B cell (primary cell): ENCODE results near the gene CD300LD. TPM values are rescaled to one million over a fixed set of nuclear protein-coding genes. Genes with fewer than 3 reads are reported as not detected.

Source experiments
- ATAC-seq: fragments of 200-7000 bp; cut with Tn5 transposase; one replicate; pipeline ENCODE4 v1.10.0; 2021; ENCODE audit warnings: low read depth, mild to moderate bottlenecking, moderate number of reproducible peaks, moderate library complexity
- CTCF ChIA-PET: fragments of 350-600 bp; sonication (Branson Sonifier 250); formaldehyde crosslinking; loops from one replicate; lab custom pipeline; 2021; ENCODE audit warnings: antibody characterized with exemption, inconsistent platforms; lab: Charles Lee
- POLR2A ChIA-PET: fragments of 350-600 bp; sonication (Branson Sonifier 250); formaldehyde crosslinking; loops from one replicate; lab custom pipeline; 2021; ENCODE audit warnings: antibody characterized with exemption; lab: Charles Lee
- DNase-seq: peaks from one replicate; pipeline ENCODE4 v3.0.0; 2013
- H2AFZ ChIP-seq: 2 replicates; pipeline ENCODE4 v1.6.1; 2012; ENCODE audit warnings: mild to moderate bottlenecking, low read depth, low read length; ENCODE audit not compliant: insufficient read depth, poor library complexity, severe bottlenecking
- H3K27ac ChIP-seq, 2 donors: 1 replicate in 1 of 2; 2 replicates in 1 of 2; pipeline ENCODE4 v1.5.1; 2012 to 2013; ENCODE audit warnings: low read length in 2 of 2, mild to moderate bottlenecking in 2 of 2, moderate library complexity in 1 of 2
- H3K27me3 ChIP-seq, 4 experiments: fragments of 200-600 bp in 1 of 4; sonication (generic) in 1 of 4; replicated peaks in 1 of 4; 1 replicate in 2 of 4; 2 replicates in 2 of 4; pipeline versions ENCODE4 v1.6.1 to v1.7.0; 2013 to 2016; ENCODE audit warnings: low read length in 3 of 4, mild to moderate bottlenecking in 2 of 4, mixed read lengths in 1 of 4, moderate library complexity in 1 of 4; ENCODE audit not compliant: insufficient read depth in 4 of 4, control insufficient read depth in 3 of 4; ENCODE audit errors: control extremely low read depth in 1 of 4
- H3K36me3 ChIP-seq, 2 experiments: replicated peaks in 1 of 2; 1 replicate in 1 of 2; 2 replicates in 1 of 2; pipeline versions ENCODE4 v1.6.1 to v1.7.1; 2013; ENCODE audit warnings: low read length in 1 of 2; ENCODE audit not compliant: insufficient read depth in 2 of 2, control insufficient read depth in 1 of 2; ENCODE audit errors: control extremely low read depth in 1 of 2, extremely low read depth in 1 of 2
- H3K4me1 ChIP-seq, 2 donors: fragments of 200-600 bp in 1 of 2; sonication (generic) in 1 of 2; 1 replicate in 1 of 2; 2 replicates in 1 of 2; pipeline versions ENCODE4 v1.5.1 to v1.6.1; 2013 to 2017; ENCODE audit warnings: low read length in 2 of 2; ENCODE audit not compliant: control insufficient read depth in 2 of 2, insufficient read depth in 2 of 2
- H3K4me2 ChIP-seq: replicated peaks from 2 replicates; pipeline ENCODE3; 2012; ENCODE audit warnings: mild to moderate bottlenecking, low read depth, low read length; ENCODE audit not compliant: poor library complexity, severe bottlenecking
- H3K4me3 ChIP-seq, 5 experiments: fragments of 200-600 bp in 1 of 5; sonication (generic) in 1 of 5; 1 replicate in 3 of 5; 2 replicates in 2 of 5; pipeline versions ENCODE4 v1.5.1 to v1.7.0; 2011 to 2016; ENCODE audit warnings: low read length in 4 of 5, mild to moderate bottlenecking in 4 of 5, low read depth in 2 of 5, control low read depth in 1 of 5, moderate library complexity in 1 of 5; ENCODE audit not compliant: insufficient read depth in 1 of 5; ENCODE audit errors: control extremely low read depth in 1 of 5, extremely low read depth in 1 of 5
- H3K79me2 ChIP-seq: fragments of 200-600 bp; sonication (generic); one replicate; pipeline ENCODE4 v1.6.0; 2016; ENCODE audit warnings: low read length; ENCODE audit not compliant: control insufficient read depth, insufficient read depth
- H3K9ac ChIP-seq: fragments of 200-600 bp; sonication (generic); 2 replicates; pipeline ENCODE4 v1.6.1; 2017; ENCODE audit warnings: mild to moderate bottlenecking, low read length, moderate library complexity
- H3K9me3 ChIP-seq, 3 donors: one replicate each; pipeline versions ENCODE4 v1.6.1 to v1.7.1; 2013; ENCODE audit warnings: low read length in 2 of 3; ENCODE audit not compliant: control insufficient read depth in 2 of 3, insufficient read depth in 1 of 3; ENCODE audit errors: control extremely low read depth in 1 of 3
- H4K20me1 ChIP-seq: 2 replicates; pipeline ENCODE4 v1.6.0; 2012; ENCODE audit warnings: mild to moderate bottlenecking, low read length; ENCODE audit not compliant: insufficient read depth, control insufficient read depth, poor library complexity, severe bottlenecking
- H3K27ac Mint-ChIP-seq: one replicate; pipeline ENCODE4 v1.8.0; 2021; ENCODE audit warnings: mixed read lengths
- H3K27me3 Mint-ChIP-seq: one replicate; pipeline ENCODE4 v1.8.0; 2021; ENCODE audit warnings: mixed read lengths
- H3K4me1 Mint-ChIP-seq: one replicate; pipeline ENCODE4 v1.8.0; 2021; ENCODE audit warnings: mixed read lengths
- H3K4me3 Mint-ChIP-seq: one replicate; pipeline ENCODE4 v1.8.0; 2021; ENCODE audit warnings: mixed read lengths
- H3K9me3 Mint-ChIP-seq: one replicate; pipeline ENCODE4 v1.8.0; 2022; ENCODE audit warnings: mixed read lengths; ENCODE audit not compliant: insufficient read depth
- EZH2 ChIP-seq: IDR thresholded peaks from 2 replicates; pipeline ENCODE4 v1.6.1; 2012; ENCODE audit warnings: borderline replicate concordance, low read depth, mild to moderate bottlenecking, moderate library complexity, low read length; ENCODE audit not compliant: insufficient read depth, poor library complexity, severe bottlenecking
- WGBS: methylation state at CpG from one replicate; pipeline ENCODE4 v1.1.5; 2013; ENCODE audit warnings: missing lambda C conversion rate; ENCODE audit not compliant: insufficient coverage; 5-methylcytosine and 5-hydroxymethylcytosine counted together
- intact Hi-C: fragments of 100-400 bp; cut with micrococcal nuclease; formaldehyde crosslinking; loops from one replicate; pipeline ENCODE4 v1.10.0; 2022
- polyA plus RNA-seq: library from polyadenylated mRNA; depleted of rRNA; stranded (reverse); fragments of >200 nt; gene quantifications from 2 replicates; pipeline ENCODE4 v1.2.3, GENCODE V29; 2012
- total RNA-seq, 2 donors: library from RNA; stranded (reverse); fragments of 120-200 nt in 1 of 2; gene quantifications; 1 replicate in 1 of 2; 2 replicates in 1 of 2; pipeline versions ENCODE4 v1.2.3 to v1.2.4, GENCODE V29; 2013 to 2022
- TF ChIP-seq, protein P1 (sequence below): fragments of 200-600 bp; IDR thresholded peaks from one replicate; pipeline ENCODE4 v1.8.0; 2022; ENCODE audit warnings: antibody characterized with exemption, mild to moderate bottlenecking

CD300LD gene
- total and polyA plus RNA-seq, 2 donors (not counting 1 experiment from before 2014, with no cell fraction given) = not detected

- intact Hi-C loops = loop anchor here (1.0 to 5.0 kb wide), 2 partner anchors 8 to 37 kb away; no protein-coding TSS in a partner anchor
- ATAC-seq = peak; percentile 70
- Histone ChIP-seq H3K9me3 (peaks cover 0 to 5% (median 0%) of the 10 kb centered on the region in 3 donors), H3K27me3 (peaks cover 0 to 13% (median 2%) of the 10 kb centered on the region in 4 experiments), H3K36me3 (no peaks in the 10 kb centered on the region), H3K9ac (peak overlapping the region; percentile 27), H3K79me2 (no peaks in the 10 kb centered on the region), H4K20me1 (no peaks in the 10 kb centered on the region), H3K27ac (peak overlapping the region; percentile 38 to 41), H2AFZ (no peak overlapping the region), H3K4me1 (peaks cover 83 to 85% of the 10 kb centered on the region in 2 donors), H3K4me3 (peak overlapping the region in 4 of 5 experiments; percentile 3 to 42 (median 9)), H3K4me2 (peak overlapping the region; percentile 68)
- H3K27ac Mint-ChIP-seq = peak overlapping the region; percentile 83
- POLR2A ChIA-PET = interaction anchor here (1.6 kb wide), 1 partner anchor 8 kb away, joined by 7 read pairs; no protein-coding TSS in a partner anchor
- DNase-seq = peak; percentile 71
- H3K27me3 Mint-ChIP-seq = peaks cover 8% of the 10 kb centered on the region
- no peaks in the 10 kb centered on the region for H3K9me3 Mint-ChIP-seq
- WGBS = 0% methylated on average over 9 of the region's 10 CpGs
- CTCF ChIA-PET = interaction anchor here (1.1 to 3.8 kb wide), 3 partner anchors 17 to 97 kb away, joined by 4 to 14 read pairs (median 5); no protein-coding TSS in a partner anchor
- peak overlapping the region; percentile 79 for H3K4me3 Mint-ChIP-seq
- H3K4me1 Mint-ChIP-seq = peaks cover 77% of the 10 kb centered on the region
- TF ChIP-seq, protein P1, sequence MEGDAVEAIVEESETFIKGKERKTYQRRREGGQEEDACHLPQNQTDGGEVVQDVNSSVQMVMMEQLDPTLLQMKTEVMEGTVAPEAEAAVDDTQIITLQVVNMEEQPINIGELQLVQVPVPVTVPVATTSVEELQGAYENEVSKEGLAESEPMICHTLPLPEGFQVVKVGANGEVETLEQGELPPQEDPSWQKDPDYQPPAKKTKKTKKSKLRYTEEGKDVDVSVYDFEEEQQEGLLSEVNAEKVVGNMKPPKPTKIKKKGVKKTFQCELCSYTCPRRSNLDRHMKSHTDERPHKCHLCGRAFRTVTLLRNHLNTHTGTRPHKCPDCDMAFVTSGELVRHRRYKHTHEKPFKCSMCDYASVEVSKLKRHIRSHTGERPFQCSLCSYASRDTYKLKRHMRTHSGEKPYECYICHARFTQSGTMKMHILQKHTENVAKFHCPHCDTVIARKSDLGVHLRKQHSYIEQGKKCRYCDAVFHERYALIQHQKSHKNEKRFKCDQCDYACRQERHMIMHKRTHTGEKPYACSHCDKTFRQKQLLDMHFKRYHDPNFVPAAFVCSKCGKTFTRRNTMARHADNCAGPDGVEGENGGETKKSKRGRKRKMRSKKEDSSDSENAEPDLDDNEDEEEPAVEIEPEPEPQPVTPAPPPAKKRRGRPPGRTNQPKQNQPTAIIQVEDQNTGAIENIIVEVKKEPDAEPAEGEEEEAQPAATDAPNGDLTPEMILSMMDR = no peak
- no peak for TF ChIP-seq EZH2
Observed at GRCh38 chr17:74639704-74640151, 47.6 kb upstream of the CD300LD start.

- Histone ChIP-seq H3K4me3 (no peak overlapping the region), H4K20me1 (no peaks in the 10 kb centered on the region), H2AFZ (no peak overlapping the region), H3K27me3 (peaks cover 0 to 16% (median 2%) of the 10 kb centered on the region in 4 experiments), H3K36me3 (no peaks in the 10 kb centered on the region), H3K9me3 (peaks cover 0 to 5% (median 0%) of the 10 kb centered on the region in 3 donors), H3K27ac (no peak overlapping the region), H3K9ac (no peak overlapping the region), H3K4me2 (peak overlapping the region; percentile 23), H3K4me1 (peaks cover 82 to 85% of the 10 kb centered on the region in 2 donors), H3K79me2 (no peaks in the 10 kb centered on the region)
- Mint-ChIP-seq H3K27ac (no peak overlapping the region), H3K4me3 (no peak overlapping the region), H3K27me3 (peaks cover 5% of the 10 kb centered on the region), H3K4me1 (peaks cover 76% of the 10 kb centered on the region), H3K9me3 (no peaks in the 10 kb centered on the region)
- CTCF ChIA-PET = no interaction called here
- POLR2A ChIA-PET = interaction anchor here (0.6 kb wide), 1 partner anchor 1341 kb away, joined by 3 read pairs; the partner anchor contains the start of genes ACOX1 and TEN1
- ATAC-seq = no peak
- WGBS = 75% methylated on average over 2 of the region's 2 CpGs
- intact Hi-C loops = no loop called here
- TF ChIP-seq, protein P1 = no peak
- TF ChIP-seq EZH2 = no peak
- DNase-seq = no peak
Observed at GRCh38 chr17:74637926-74638325, 45.8 kb upstream of the CD300LD start.
